ENCODE results near the gene DUSP10. TPM values are rescaled to one million over a fixed set of nuclear protein-coding genes. Genes with fewer than 3 reads are reported as not detected.

DUSP10 gene
- total RNA-seq, 1 donor from 2014 or later: 19.6 TPM

DNA sequence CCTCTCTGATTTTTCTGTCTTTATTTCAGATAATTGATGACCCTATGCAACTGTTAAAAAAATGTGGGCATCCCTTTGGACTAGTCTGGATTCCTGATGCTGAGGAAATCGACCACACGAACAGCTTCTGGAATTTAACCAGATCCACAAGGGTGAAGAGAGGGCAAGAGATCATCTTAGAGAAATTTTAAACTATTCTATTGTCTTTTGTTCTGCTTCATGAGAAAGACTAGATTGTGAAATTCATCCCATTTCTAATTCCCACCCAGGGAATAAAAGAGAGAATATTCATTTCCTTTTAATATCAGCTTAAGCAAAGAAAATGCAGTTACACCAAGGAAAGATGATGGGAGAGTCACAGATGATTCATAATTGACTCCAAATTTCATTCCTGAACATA, 71.8 kb downstream of the DUSP10 start:
- Mint-ChIP-seq H3K9me3 (no peaks in the 10 kb centered on the region), H3K27ac (no peak overlapping the region), H3K4me3 (no peak overlapping the region), H3K36me3 (no peaks in the 10 kb centered on the region), H3K27me3 (peaks cover 7% of the 10 kb centered on the region), H3K4me1 (ENCODE audit: unreplicated experiment) (peaks cover 8% of the 10 kb centered on the region)
- TF ChIP-seq, protein P1, sequence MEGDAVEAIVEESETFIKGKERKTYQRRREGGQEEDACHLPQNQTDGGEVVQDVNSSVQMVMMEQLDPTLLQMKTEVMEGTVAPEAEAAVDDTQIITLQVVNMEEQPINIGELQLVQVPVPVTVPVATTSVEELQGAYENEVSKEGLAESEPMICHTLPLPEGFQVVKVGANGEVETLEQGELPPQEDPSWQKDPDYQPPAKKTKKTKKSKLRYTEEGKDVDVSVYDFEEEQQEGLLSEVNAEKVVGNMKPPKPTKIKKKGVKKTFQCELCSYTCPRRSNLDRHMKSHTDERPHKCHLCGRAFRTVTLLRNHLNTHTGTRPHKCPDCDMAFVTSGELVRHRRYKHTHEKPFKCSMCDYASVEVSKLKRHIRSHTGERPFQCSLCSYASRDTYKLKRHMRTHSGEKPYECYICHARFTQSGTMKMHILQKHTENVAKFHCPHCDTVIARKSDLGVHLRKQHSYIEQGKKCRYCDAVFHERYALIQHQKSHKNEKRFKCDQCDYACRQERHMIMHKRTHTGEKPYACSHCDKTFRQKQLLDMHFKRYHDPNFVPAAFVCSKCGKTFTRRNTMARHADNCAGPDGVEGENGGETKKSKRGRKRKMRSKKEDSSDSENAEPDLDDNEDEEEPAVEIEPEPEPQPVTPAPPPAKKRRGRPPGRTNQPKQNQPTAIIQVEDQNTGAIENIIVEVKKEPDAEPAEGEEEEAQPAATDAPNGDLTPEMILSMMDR (conservative IDR thresholded peaks at IDR 0.05): no peak
- no peak for DNase-seq (ENCODE audit: extremely low spot score, unreplicated experiment)

GRCh38 chr1:221669441-221669840, 72.4 kb downstream of the DUSP10 start:
- TF ChIP-seq, protein P1 (conservative IDR thresholded peaks at IDR 0.05): no peak
- no peaks in the 10 kb centered on the region for H3K36me3 Mint-ChIP-seq
- H3K4me3 Mint-ChIP-seq: no peak overlapping the region
- DNase-seq (ENCODE audit: extremely low spot score, unreplicated experiment): no peak
- no peaks in the 10 kb centered on the region for H3K9me3 Mint-ChIP-seq
- peaks cover 8% of the 10 kb centered on the region for H3K4me1 Mint-ChIP-seq (ENCODE audit: unreplicated experiment)
- no peak overlapping the region for H3K27ac Mint-ChIP-seq
- H3K27me3 Mint-ChIP-seq: peaks cover 7% of the 10 kb centered on the region

DNA sequence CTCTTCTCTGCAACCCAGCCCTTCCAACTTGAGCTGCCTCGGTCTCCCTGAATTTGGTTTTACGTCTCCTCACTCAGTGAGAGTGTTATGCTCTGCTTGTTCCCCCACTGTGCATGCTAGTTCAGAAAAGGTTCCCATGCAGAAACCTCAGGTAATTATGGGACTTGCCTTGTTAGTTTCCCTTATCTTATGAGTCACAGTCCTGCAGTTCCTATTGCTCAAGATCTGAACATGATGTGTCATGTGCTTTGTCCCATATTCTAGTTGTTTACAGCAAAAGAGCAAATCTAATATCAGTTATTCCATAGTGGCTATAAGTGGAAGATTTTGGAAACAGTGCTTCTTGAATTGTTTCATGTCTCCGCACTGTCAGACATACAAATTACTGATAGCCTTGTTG, 74.4 kb downstream of the DUSP10 start:
- Mint-ChIP-seq H3K36me3 (no peaks in the 10 kb centered on the region), H3K4me1 (ENCODE audit: unreplicated experiment) (peaks cover 8% of the 10 kb centered on the region), H3K27ac (no peak overlapping the region), H3K9me3 (no peaks in the 10 kb centered on the region), H3K4me3 (no peak overlapping the region), H3K27me3 (peaks cover 5% of the 10 kb centered on the region)
- DNase-seq (ENCODE audit: extremely low spot score, unreplicated experiment): no peak
- TF ChIP-seq, protein P1 (conservative IDR thresholded peaks at IDR 0.05): no peak

- H3K9me3 Mint-ChIP-seq: no peaks in the 10 kb centered on the region
- H3K36me3 Mint-ChIP-seq: no peaks in the 10 kb centered on the region
- peaks cover 8% of the 10 kb centered on the region for H3K4me1 Mint-ChIP-seq (ENCODE audit: unreplicated experiment)
- peaks cover 8% of the 10 kb centered on the region for H3K27me3 Mint-ChIP-seq
- DNase-seq (ENCODE audit: extremely low spot score, unreplicated experiment): no peak
- no peak overlapping the region for H3K4me3 Mint-ChIP-seq
- TF ChIP-seq, protein P1 (conservative IDR thresholded peaks at IDR 0.05): no peak
- H3K27ac Mint-ChIP-seq: no peak overlapping the region
These were observed 77.6 kb downstream of the DUSP10 start for GRCh38 chr1:221664253-221664652.

DNA sequence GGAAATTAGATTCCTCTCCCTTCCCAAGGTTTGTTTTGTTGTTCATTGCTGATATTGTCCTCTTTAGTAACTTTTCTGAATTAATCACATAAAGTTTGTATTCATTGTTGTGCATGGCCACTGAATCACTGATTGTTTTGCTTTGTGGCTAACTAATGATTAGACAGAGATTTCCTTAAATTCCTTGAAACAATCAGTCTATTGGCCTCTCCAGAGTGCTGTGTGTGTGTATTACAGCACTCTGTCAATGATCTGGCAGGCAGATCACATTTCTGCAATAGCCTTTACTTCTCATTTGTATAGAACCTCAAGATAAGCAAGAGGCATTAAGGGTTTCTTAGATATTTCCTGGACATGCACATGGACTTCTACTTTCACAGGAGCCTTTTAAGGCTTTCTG, 78.6 kb downstream of the DUSP10 start:
- Mint-ChIP-seq H3K27ac (no peak overlapping the region), H3K27me3 (peaks cover 8% of the 10 kb centered on the region), H3K36me3 (no peaks in the 10 kb centered on the region), H3K4me1 (ENCODE audit: unreplicated experiment) (peaks cover 8% of the 10 kb centered on the region), H3K9me3 (no peaks in the 10 kb centered on the region), H3K4me3 (no peak overlapping the region)
- no peak for DNase-seq (ENCODE audit: extremely low spot score, unreplicated experiment)
- TF ChIP-seq, protein P1 (conservative IDR thresholded peaks at IDR 0.05): no peak

- peaks cover 4% of the 10 kb centered on the region for H3K9me3 Mint-ChIP-seq
- no peaks in the 10 kb centered on the region for H3K4me1 Mint-ChIP-seq (ENCODE audit: unreplicated experiment)
- H3K36me3 Mint-ChIP-seq: no peaks in the 10 kb centered on the region
- TF ChIP-seq, protein P1 (conservative IDR thresholded peaks at IDR 0.05): no peak
- H3K4me3 Mint-ChIP-seq: no peak overlapping the region
- no peak overlapping the region for H3K27ac Mint-ChIP-seq
- H3K27me3 Mint-ChIP-seq: peaks cover 3% of the 10 kb centered on the region
- no peak for DNase-seq (ENCODE audit: extremely low spot score, unreplicated experiment)
These were observed 86.1 kb downstream of the DUSP10 start for GRCh38 chr1:221655766-221656305.

Data from type B pancreatic cell (in vitro differentiated cells).